ENCODE results near the gene DNAJC17. TPM values are rescaled to one million over a fixed set of nuclear protein-coding genes. Genes with fewer than 3 reads are reported as not detected.

Gene DNAJC17
- total and polyA plus RNA-seq, 4 donors: 10.0 to 32.5 (median 19.9) TPM

DNA sequence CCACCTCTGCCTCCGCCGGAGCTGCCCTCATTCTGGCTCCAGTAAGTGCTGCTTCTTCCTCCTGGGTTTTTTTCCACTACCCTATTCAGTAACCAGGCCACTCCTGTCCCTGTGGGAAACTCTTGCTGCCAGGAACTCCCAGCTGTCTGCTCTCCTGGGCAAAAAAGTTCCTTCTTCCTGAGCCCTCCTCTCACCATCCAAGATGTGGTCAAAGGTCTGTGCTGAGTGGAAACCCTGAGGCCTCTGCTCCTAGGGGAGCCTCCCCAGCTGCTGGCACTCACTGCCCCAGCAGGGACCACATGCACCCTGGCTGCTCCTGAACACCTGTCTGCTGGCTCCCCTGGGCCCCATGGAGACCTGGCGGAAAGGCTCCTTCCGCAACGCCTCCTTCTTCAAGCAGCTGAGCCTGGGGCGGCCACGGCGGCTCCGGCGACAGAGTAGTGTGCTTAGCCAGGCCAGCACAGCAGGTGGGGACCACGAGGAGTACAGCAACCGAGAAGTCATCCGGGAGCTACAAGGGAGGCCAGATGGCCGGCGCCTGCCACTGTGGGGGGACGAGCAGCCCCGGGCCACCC lies 37.0 kb downstream of the DNAJC17 start:
- Histone ChIP-seq H3K9me3 (ENCODE audit: control insufficient read depth in 4 of 4, low read length in 3 of 4) (no peaks in the 10 kb centered on the region), H3K27ac (ENCODE audit: low read depth in 1 of 2, low read length in 2 of 2) (peak overlapping the region; percentile 56 to 71), H3K27me3 (ENCODE audit: control insufficient read depth in 4 of 4, insufficient read depth in 4 of 4, low read length in 3 of 4) (no peaks in the 10 kb centered on the region), H3K4me3 (ENCODE audit: low read depth in 1 of 3, low read length in 3 of 3) (no peak overlapping the region), H3K36me3 (ENCODE audit: control insufficient read depth in 4 of 4, insufficient read depth in 3 of 4, low read depth in 1 of 4, low read length in 3 of 4) (peaks cover 0 to 38% (median 17%) of the 10 kb centered on the region in 4 donors), H3K4me1 (ENCODE audit: control insufficient read depth in 4 of 4, insufficient read depth in 4 of 4, low read length in 3 of 4) (peaks cover 4 to 58% (median 36%) of the 10 kb centered on the region in 4 donors), H3K9ac (ENCODE audit: low read depth in 1 of 2, low read length in 2 of 2) (no peak overlapping the region)
- WGBS: 82% methylated on average over 17 of the region's 17 CpGs
- DNase-seq (ENCODE audit: low spot score): no peak
- TF ChIP-seq RXRA (IDR thresholded peaks at IDR 0.05) (no peak), FOXA2 (IDR thresholded peaks at IDR 0.05) (no peak), RAD21 (IDR thresholded peaks at IDR 0.05) (no peak), JUND (IDR thresholded peaks at IDR 0.05) (no peak)

DNA sequence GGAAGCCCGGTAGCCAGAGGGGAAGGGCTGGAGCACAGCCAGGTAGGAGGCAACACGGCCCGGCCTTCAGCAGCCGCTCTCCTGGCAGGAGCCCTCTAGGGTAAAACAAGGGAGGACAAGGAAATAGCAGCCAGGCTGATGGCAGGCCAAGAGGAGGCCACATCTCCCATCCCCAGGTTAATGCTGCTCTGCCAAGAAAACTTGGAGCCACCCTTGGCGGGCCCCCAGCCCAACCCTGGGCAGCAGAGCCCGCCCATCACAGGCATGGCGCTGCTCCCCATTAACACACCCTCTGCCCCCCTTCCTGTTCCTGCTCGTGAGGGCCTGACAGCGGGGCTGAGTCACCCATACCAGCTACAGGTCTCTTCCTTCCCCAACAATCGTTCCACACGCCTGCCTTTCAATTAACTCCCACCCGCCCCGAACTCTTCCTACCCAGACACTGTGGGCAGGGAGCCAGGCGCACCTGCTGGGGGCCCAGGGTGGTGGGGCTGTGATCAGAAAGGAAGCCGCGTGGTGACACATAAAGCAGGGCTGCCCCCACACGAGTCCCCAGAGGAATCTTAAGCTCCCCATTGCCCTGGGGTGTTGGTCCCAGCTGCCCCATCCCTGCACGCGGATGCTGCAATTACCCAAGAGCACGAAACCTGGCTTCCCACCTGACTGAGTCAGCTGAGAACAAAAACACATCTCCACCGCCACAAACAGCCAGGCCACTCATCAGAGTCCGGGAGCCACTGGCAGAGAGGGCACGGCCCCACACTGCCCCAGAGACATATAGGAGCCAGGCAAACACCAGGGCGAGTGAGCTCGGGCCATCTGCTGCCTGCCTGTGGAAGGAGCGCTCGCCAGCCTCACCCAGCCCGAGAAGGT lies 37.8 kb downstream of the DNAJC17 start, which contains the start of gene C15orf62:
Gene C15orf62, plus strand, starts transcription at position 707 of the 873 bp plus-strand sequence. CDS start 516 bp downstream, outside the sequence.
- 65% methylated on average over 28 of the region's 28 CpGs for WGBS
- no peak for DNase-seq (ENCODE audit: low spot score)
- H3K4me3 ChIP-seq (ENCODE audit: low read depth in 1 of 3, low read length in 3 of 3): no peak within 1 kb of the TSS
- H3K4me1 ChIP-seq (ENCODE audit: control insufficient read depth in 4 of 4, insufficient read depth in 4 of 4, low read length in 3 of 4): peaks cover 4 to 61% (median 40%) of the 10 kb centered on the region in 4 donors
- peak within 1 kb of the TSS; percentile 56 to 71 for H3K27ac ChIP-seq (ENCODE audit: low read depth in 1 of 2, low read length in 2 of 2)
- no peaks in the 10 kb centered on the region for H3K27me3 ChIP-seq (ENCODE audit: control insufficient read depth in 4 of 4, insufficient read depth in 4 of 4, low read length in 3 of 4)
- no peak for TF ChIP-seq SP1 (IDR thresholded peaks at IDR 0.05)
- TF ChIP-seq JUND (IDR thresholded peaks at IDR 0.05): no peak
- TF ChIP-seq HNF4G (IDR thresholded peaks at IDR 0.05): no peak
- TF ChIP-seq RAD21 (IDR thresholded peaks at IDR 0.05): no peak
- peaks cover 0 to 31% (median 13%) of the 10 kb centered on the region in 4 donors for H3K36me3 ChIP-seq (ENCODE audit: control insufficient read depth in 4 of 4, insufficient read depth in 3 of 4, low read depth in 1 of 4, low read length in 3 of 4)
- H3K9me3 ChIP-seq (ENCODE audit: control insufficient read depth in 4 of 4, low read length in 3 of 4): no peaks in the 10 kb centered on the region
- H3K9ac ChIP-seq (ENCODE audit: low read depth in 1 of 2, low read length in 2 of 2): no peak within 1 kb of the TSS

DNA sequence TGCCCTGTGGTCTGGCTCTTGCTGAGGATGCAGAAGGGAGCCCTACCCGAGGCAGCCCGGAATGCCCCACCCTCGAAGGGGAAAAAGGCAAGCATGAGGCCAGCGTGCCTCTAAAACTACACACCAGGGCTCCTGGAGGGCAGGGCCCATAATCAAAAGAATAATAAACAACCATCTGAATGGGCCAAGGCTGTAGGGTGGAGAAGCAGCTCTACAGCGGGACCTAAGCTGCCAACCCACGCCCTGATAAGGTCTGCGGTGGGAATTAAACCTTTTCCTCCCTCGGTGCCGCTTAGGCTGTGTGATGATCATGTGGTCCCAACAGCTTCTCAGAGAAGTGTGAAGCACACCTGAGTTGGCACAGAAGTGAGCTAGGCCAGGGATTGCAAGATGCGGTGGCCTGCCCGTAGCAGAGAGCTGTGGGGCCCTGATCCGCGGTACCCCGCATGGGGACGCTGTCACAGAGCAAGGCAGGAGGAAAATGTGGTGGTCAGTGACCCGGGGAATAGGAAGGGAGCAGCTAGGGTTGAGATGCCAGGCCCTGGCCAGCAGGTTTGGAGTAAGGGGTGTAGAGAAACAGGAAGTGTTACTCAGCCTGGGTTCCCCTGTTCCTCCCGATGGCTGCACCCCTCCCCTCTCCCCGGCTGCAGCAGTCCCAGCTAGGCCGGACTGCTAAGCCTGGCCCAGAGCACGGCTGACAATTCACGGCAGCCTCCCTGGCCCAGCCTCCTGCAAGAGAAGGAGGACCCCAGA lies 38.6 kb downstream of the DNAJC17 start:
- H3K4me3 ChIP-seq (ENCODE audit: low read depth in 1 of 3, low read length in 3 of 3): no peak overlapping the region
- H3K4me1 ChIP-seq (ENCODE audit: control insufficient read depth in 4 of 4, insufficient read depth in 4 of 4, low read length in 3 of 4): peaks cover 6 to 63% (median 41%) of the 10 kb centered on the region in 4 donors
- H3K27me3 ChIP-seq (ENCODE audit: control insufficient read depth in 4 of 4, insufficient read depth in 4 of 4, low read length in 3 of 4): no peaks in the 10 kb centered on the region
- WGBS: 76% methylated on average over 21 of the region's 21 CpGs
- H3K27ac ChIP-seq (ENCODE audit: low read depth in 1 of 2, low read length in 2 of 2): peak overlapping the region; percentile 52 to 71
- H3K9me3 ChIP-seq (ENCODE audit: control insufficient read depth in 4 of 4, low read length in 3 of 4): no peaks in the 10 kb centered on the region
- no peak overlapping the region for H3K9ac ChIP-seq (ENCODE audit: low read depth in 1 of 2, low read length in 2 of 2)
- DNase-seq (ENCODE audit: low spot score): no peak
- H3K36me3 ChIP-seq (ENCODE audit: control insufficient read depth in 4 of 4, insufficient read depth in 3 of 4, low read depth in 1 of 4, low read length in 3 of 4): peaks cover 0 to 23% (median 8%) of the 10 kb centered on the region in 4 donors
- TF ChIP-seq GABPA (IDR thresholded peaks at IDR 0.05 in 1 of 2, conservative IDR thresholded peaks at IDR 0.05 in 1 of 2) (no peak), FOXA2 (IDR thresholded peaks at IDR 0.05) (no peak), RXRA (IDR thresholded peaks at IDR 0.05) (no peak), JUND (IDR thresholded peaks at IDR 0.05) (no peak), RAD21 (IDR thresholded peaks at IDR 0.05) (no peak), YY1 (IDR thresholded peaks at IDR 0.05) (no peak), HNF4A (conservative IDR thresholded peaks at IDR 0.05) (no peak), NR2F2 (IDR thresholded peaks at IDR 0.05) (no peak), TAF1 (conservative IDR thresholded peaks at IDR 0.05) (no peak), HNF4G (IDR thresholded peaks at IDR 0.05) (no peak), FOXA1 (IDR thresholded peaks at IDR 0.05) (no peak)
- TF ChIP-seq, protein P1, sequence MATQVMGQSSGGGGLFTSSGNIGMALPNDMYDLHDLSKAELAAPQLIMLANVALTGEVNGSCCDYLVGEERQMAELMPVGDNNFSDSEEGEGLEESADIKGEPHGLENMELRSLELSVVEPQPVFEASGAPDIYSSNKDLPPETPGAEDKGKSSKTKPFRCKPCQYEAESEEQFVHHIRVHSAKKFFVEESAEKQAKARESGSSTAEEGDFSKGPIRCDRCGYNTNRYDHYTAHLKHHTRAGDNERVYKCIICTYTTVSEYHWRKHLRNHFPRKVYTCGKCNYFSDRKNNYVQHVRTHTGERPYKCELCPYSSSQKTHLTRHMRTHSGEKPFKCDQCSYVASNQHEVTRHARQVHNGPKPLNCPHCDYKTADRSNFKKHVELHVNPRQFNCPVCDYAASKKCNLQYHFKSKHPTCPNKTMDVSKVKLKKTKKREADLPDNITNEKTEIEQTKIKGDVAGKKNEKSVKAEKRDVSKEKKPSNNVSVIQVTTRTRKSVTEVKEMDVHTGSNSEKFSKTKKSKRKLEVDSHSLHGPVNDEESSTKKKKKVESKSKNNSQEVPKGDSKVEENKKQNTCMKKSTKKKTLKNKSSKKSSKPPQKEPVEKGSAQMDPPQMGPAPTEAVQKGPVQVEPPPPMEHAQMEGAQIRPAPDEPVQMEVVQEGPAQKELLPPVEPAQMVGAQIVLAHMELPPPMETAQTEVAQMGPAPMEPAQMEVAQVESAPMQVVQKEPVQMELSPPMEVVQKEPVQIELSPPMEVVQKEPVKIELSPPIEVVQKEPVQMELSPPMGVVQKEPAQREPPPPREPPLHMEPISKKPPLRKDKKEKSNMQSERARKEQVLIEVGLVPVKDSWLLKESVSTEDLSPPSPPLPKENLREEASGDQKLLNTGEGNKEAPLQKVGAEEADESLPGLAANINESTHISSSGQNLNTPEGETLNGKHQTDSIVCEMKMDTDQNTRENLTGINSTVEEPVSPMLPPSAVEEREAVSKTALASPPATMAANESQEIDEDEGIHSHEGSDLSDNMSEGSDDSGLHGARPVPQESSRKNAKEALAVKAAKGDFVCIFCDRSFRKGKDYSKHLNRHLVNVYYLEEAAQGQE (IDR thresholded peaks at IDR 0.05): no peak
- TF ChIP-seq, protein P2, sequence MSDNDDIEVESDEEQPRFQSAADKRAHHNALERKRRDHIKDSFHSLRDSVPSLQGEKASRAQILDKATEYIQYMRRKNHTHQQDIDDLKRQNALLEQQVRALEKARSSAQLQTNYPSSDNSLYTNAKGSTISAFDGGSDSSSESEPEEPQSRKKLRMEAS (IDR thresholded peaks at IDR 0.05): no peak
- TF ChIP-seq, protein P3, sequence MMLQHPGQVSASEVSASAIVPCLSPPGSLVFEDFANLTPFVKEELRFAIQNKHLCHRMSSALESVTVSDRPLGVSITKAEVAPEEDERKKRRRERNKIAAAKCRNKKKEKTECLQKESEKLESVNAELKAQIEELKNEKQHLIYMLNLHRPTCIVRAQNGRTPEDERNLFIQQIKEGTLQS (IDR thresholded peaks at IDR 0.05): no peak
- TF ChIP-seq, protein P4, sequence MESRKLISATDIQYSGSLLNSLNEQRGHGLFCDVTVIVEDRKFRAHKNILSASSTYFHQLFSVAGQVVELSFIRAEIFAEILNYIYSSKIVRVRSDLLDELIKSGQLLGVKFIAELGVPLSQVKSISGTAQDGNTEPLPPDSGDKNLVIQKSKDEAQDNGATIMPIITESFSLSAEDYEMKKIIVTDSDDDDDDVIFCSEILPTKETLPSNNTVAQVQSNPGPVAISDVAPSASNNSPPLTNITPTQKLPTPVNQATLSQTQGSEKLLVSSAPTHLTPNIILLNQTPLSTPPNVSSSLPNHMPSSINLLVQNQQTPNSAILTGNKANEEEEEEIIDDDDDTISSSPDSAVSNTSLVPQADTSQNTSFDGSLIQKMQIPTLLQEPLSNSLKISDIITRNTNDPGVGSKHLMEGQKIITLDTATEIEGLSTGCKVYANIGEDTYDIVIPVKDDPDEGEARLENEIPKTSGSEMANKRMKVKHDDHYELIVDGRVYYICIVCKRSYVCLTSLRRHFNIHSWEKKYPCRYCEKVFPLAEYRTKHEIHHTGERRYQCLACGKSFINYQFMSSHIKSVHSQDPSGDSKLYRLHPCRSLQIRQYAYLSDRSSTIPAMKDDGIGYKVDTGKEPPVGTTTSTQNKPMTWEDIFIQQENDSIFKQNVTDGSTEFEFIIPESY (IDR thresholded peaks at IDR 0.05): no peak
- TF ChIP-seq, protein P5, sequence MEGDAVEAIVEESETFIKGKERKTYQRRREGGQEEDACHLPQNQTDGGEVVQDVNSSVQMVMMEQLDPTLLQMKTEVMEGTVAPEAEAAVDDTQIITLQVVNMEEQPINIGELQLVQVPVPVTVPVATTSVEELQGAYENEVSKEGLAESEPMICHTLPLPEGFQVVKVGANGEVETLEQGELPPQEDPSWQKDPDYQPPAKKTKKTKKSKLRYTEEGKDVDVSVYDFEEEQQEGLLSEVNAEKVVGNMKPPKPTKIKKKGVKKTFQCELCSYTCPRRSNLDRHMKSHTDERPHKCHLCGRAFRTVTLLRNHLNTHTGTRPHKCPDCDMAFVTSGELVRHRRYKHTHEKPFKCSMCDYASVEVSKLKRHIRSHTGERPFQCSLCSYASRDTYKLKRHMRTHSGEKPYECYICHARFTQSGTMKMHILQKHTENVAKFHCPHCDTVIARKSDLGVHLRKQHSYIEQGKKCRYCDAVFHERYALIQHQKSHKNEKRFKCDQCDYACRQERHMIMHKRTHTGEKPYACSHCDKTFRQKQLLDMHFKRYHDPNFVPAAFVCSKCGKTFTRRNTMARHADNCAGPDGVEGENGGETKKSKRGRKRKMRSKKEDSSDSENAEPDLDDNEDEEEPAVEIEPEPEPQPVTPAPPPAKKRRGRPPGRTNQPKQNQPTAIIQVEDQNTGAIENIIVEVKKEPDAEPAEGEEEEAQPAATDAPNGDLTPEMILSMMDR (IDR thresholded peaks at IDR 0.05; ENCODE audit: low read depth, low read length, missing input control): no peak

Measured in liver (tissue), 9 donors.